K562 (cell line): Measurements from ENCODE around the gene CMBL. TPM values are rescaled to one million over a fixed set of nuclear protein-coding genes. Genes with fewer than 3 reads are reported as not detected.

Experiments used
- CEBPB ChIP-seq: fragments of 450-650 bp; IDR thresholded peaks from 2 replicates; pipeline ENCODE4 v1.6.1; 2016; ENCODE audit warnings: missing genetic modification characterization, missing compliant biosample characterization
- ESRRB ChIP-seq: fragments of 250-450 bp; sonication (Bioruptor Pico); IDR thresholded peaks from 2 replicates; pipeline ENCODE4 v1.5.0; 2020; ENCODE audit warnings: mild to moderate bottlenecking, moderate library complexity, borderline replicate concordance
- MXI1 ChIP-seq: IDR thresholded peaks from 2 replicates; pipeline ENCODE4 v1.6.1; 2011; ENCODE audit warnings: low read depth, mild to moderate bottlenecking, improper control_type of control experiment, low read length
- NCOA2 ChIP-seq, 2 experiments: fragments of 450-650 bp; IDR thresholded peaks; 2 replicates each; pipeline ENCODE4 v1.6.1; 2018; ENCODE audit warnings: mild to moderate bottlenecking in 2 of 2, moderate library complexity in 1 of 2; ENCODE audit not compliant: partially characterized antibody in 2 of 2
- RAD51 ChIP-seq: fragments of 450-650 bp; IDR thresholded peaks from 2 replicates; pipeline ENCODE4 v1.7.1; 2016; ENCODE audit warnings: low read depth, mild to moderate bottlenecking, borderline replicate concordance
- SPI1 ChIP-seq: IDR thresholded peaks from 2 replicates; pipeline ENCODE4 v1.6.1; 2011; ENCODE audit warnings: low read depth, low read length, control low read depth, borderline replicate concordance
- SRSF3 ChIP-seq: fragments of 200-400 bp; formaldehyde crosslinking; IDR thresholded peaks from 2 replicates; pipeline ENCODE4 v1.6.1; 2016; ENCODE audit warnings: mild to moderate bottlenecking, low read length, moderate library complexity; ENCODE audit not compliant: insufficient read depth
- TBP ChIP-seq: optimal IDR thresholded peaks from 2 replicates; pipeline ENCODE3; 2011; ENCODE audit warnings: low read depth, low read length, improper control_type of control experiment
- TGIF2 ChIP-seq: sonication (generic); formaldehyde crosslinking; IDR thresholded peaks from 2 replicates; pipeline ENCODE4 v1.8.1; 2022; ENCODE audit warnings: mild to moderate bottlenecking, missing genetic modification reagents, moderate library complexity
- YY1 ChIP-seq, 3 experiments: IDR thresholded peaks; 2 replicates each; pipeline ENCODE4 v1.6.1; 2011; ENCODE audit warnings: low read length in 2 of 3, mild to moderate bottlenecking in 2 of 3, moderate library complexity in 2 of 3, borderline replicate concordance in 1 of 3, control low read depth in 1 of 3, low read depth in 1 of 3; ENCODE audit not compliant: insufficient read depth in 3 of 3, insufficient replicate concordance in 2 of 3, control insufficient read depth in 1 of 3, insufficient read length in 1 of 3; ENCODE audit errors: extremely low read depth in 1 of 3
- ZNF143 ChIP-seq: sonication (generic); formaldehyde crosslinking; IDR thresholded peaks from 2 replicates; pipeline ENCODE4 v1.9.0; 2022; ENCODE audit warnings: mild to moderate bottlenecking, missing genetic modification reagents
- polyA plus RNA-seq, 8 experiments: library from polyadenylated mRNA; depleted of rRNA in 4 of 8; stranded (reverse) in 5 of 8; unstranded in 3 of 8; fragments of >200 nt; fragmentation: Nextera tagmentation in 2 of 8; fragmentation: Illumina TruSeq in 1 of 8; extraction: Ambion mirVana in 2 of 8; extraction: Trizol in 1 of 8; gene quantifications; 2 replicates each; pipeline versions ENCODE4 v1.2.1 to v1.2.3, GENCODE V29; 2011 to 2014; ENCODE audit warnings: inconsistent platforms in 1 of 8, missing spikeins in 1 of 8
- total RNA-seq, 7 experiments: library from RNA; depleted of rRNA in 6 of 7; stranded (reverse); fragments of >200 nt in 6 of 7; fragmentation: Illumina TruSeq in 2 of 7; extraction: Trizol in 2 of 7; gene quantifications; 2 replicates each; pipeline versions ENCODE4 v1.2.1 to v1.2.3, GENCODE V29; 2011 to 2021; ENCODE audit warnings: low replicate concordance in 1 of 7
- TF ChIP-seq, protein P1 (sequence below): fragments of 250-450 bp; sonication (Bioruptor Pico); IDR thresholded peaks from 2 replicates; pipeline ENCODE4 v1.4.0; 2020
- TF ChIP-seq, protein P2 (sequence below): fragments of 450-650 bp; formaldehyde crosslinking; IDR thresholded peaks from 2 replicates; pipeline ENCODE4 v1.4.0; 2020; ENCODE audit warnings: mild to moderate bottlenecking
- TF ChIP-seq, protein P3 (sequence below): sonication (generic); formaldehyde crosslinking; IDR thresholded peaks from 2 replicates; pipeline ENCODE4 v1.9.0; 2022; ENCODE audit warnings: mild to moderate bottlenecking, missing genetic modification reagents
- TF ChIP-seq, protein P4 (sequence below): fragments of 250-450 bp; sonication (Bioruptor Pico); IDR thresholded peaks from 2 replicates; pipeline ENCODE4 v1.8.0; 2021; ENCODE audit warnings: borderline replicate concordance, mild to moderate bottlenecking, moderate library complexity; ENCODE audit not compliant: poor library complexity, severe bottlenecking
- TF ChIP-seq, protein P5 (sequence below): fragments of 200-800 bp; sonication (Bioruptor generic); IDR thresholded peaks from 2 replicates; pipeline ENCODE4 v1.6.1; 2017; ENCODE audit warnings: missing genetic modification characterization, missing compliant biosample characterization

Gene CMBL
- total and polyA plus RNA-seq, 9 of the 15 experiments (the other 6 are each of a cell fraction or from before 2014, with no cell fraction given): 22.6 to 192 (median 71.1) TPM

DNA sequence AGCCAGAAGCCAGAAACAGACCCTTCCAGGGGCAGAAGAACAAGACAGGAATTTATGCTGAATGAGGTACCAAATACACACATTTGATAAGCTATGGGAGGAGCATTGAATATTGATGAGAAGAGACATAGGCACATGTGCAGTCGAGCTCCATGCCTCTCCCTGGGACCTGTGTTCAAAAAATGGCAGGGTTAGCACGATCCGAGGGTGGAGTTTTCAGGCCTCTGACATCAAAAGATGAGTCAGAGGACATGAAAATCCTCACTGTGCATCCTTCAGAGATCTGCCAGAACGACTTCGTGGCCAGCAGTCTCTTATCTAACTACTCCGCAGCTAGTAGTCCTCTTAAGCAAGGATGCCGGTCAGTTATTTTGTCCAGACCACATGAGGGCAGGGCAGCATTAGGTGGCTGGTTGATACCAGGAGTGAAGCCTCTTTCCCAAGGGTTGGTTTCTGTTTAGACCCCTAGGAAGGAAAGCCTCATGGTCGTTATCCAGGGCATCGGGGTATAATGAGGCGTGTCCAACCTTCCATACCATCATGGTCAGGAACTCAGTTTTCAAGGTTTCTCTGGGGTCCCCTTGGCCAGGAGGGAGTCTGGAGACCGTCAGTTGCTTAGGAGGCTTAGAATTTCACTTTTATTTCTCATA, 11.6 kb upstream of the CMBL start (continued):
- TF ChIP-seq, protein P1, sequence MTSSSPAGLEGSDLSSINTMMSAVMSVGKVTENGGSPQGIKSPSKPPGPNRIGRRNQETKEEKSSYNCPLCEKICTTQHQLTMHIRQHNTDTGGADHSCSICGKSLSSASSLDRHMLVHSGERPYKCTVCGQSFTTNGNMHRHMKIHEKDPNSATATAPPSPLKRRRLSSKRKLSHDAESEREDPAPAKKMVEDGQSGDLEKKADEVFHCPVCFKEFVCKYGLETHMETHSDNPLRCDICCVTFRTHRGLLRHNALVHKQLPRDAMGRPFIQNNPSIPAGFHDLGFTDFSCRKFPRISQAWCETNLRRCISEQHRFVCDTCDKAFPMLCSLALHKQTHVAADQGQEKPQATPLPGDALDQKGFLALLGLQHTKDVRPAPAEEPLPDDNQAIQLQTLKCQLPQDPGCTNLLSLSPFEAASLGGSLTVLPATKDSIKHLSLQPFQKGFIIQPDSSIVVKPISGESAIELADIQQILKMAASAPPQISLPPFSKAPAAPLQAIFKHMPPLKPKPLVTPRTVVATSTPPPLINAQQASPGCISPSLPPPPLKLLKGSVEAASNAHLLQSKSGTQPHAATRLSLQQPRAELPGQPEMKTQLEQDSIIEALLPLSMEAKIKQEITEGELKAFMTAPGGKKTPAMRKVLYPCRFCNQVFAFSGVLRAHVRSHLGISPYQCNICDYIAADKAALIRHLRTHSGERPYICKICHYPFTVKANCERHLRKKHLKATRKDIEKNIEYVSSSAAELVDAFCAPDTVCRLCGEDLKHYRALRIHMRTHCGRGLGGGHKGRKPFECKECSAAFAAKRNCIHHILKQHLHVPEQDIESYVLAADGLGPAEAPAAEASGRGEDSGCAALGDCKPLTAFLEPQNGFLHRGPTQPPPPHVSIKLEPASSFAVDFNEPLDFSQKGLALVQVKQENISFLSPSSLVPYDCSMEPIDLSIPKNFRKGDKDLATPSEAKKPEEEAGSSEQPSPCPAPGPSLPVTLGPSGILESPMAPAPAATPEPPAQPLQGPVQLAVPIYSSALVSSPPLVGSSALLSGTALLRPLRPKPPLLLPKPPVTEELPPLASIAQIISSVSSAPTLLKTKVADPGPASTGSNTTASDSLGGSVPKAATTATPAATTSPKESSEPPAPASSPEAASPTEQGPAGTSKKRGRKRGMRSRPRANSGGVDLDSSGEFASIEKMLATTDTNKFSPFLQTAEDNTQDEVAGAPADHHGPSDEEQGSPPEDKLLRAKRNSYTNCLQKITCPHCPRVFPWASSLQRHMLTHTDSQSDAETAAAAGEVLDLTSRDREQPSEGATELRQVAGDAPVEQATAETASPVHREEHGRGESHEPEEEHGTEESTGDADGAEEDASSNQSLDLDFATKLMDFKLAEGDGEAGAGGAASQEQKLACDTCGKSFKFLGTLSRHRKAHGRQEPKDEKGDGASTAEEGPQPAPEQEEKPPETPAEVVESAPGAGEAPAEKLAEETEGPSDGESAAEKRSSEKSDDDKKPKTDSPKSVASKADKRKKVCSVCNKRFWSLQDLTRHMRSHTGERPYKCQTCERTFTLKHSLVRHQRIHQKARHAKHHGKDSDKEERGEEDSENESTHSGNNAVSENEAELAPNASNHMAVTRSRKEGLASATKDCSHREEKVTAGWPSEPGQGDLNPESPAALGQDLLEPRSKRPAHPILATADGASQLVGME (CRISPR knock-in tag): peak; percentile 40; the same call in 1 of the 2 replicates
- TF ChIP-seq, protein P2, sequence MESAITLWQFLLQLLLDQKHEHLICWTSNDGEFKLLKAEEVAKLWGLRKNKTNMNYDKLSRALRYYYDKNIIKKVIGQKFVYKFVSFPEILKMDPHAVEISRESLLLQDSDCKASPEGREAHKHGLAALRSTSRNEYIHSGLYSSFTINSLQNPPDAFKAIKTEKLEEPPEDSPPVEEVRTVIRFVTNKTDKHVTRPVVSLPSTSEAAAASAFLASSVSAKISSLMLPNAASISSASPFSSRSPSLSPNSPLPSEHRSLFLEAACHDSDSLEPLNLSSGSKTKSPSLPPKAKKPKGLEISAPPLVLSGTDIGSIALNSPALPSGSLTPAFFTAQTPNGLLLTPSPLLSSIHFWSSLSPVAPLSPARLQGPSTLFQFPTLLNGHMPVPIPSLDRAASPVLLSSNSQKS (CRISPR knock-in tag): no peak
- TF ChIP-seq MXI1: no peak
- TF ChIP-seq TGIF2: no peak
- no peak for TF ChIP-seq NCOA2 (IDR thresholded peaks at IDR 0.05; ENCODE audit: partially characterized antibody in 2 of 2)
- TF ChIP-seq TBP: peak; percentile 66
- no peak for TF ChIP-seq ZNF143 (CRISPR knock-in tag)
- no peak for TF ChIP-seq SRSF3
- no peak for TF ChIP-seq RAD51
- TF ChIP-seq, protein P3, sequence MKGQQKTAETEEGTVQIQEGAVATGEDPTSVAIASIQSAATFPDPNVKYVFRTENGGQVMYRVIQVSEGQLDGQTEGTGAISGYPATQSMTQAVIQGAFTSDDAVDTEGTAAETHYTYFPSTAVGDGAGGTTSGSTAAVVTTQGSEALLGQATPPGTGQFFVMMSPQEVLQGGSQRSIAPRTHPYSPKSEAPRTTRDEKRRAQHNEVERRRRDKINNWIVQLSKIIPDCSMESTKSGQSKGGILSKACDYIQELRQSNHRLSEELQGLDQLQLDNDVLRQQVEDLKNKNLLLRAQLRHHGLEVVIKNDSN (CRISPR knock-in tag): 0 out of 2 replicates have a peak, but pooled peaks have one; percentile 16
- no peak for TF ChIP-seq SPI1
- TF ChIP-seq, protein P4, sequence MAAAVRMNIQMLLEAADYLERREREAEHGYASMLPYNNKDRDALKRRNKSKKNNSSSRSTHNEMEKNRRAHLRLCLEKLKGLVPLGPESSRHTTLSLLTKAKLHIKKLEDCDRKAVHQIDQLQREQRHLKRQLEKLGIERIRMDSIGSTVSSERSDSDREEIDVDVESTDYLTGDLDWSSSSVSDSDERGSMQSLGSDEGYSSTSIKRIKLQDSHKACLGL: no peak
- no peak for TF ChIP-seq ESRRB (CRISPR knock-in tag)
- TF ChIP-seq YY1 (IDR thresholded peaks at IDR 0.05; ENCODE audit: borderline replicate concordance in 1 of 3, control insufficient read depth in 1 of 3, extremely low read depth in 1 of 3, insufficient read depth in 3 of 3, insufficient read length in 1 of 3, insufficient replicate concordance in 2 of 3, low read depth in 1 of 3, low read length in 2 of 3): peak in 1 of 3 experiments; percentile 74
- peak; percentile 90 for TF ChIP-seq CEBPB (tag)
- TF ChIP-seq, protein P5, sequence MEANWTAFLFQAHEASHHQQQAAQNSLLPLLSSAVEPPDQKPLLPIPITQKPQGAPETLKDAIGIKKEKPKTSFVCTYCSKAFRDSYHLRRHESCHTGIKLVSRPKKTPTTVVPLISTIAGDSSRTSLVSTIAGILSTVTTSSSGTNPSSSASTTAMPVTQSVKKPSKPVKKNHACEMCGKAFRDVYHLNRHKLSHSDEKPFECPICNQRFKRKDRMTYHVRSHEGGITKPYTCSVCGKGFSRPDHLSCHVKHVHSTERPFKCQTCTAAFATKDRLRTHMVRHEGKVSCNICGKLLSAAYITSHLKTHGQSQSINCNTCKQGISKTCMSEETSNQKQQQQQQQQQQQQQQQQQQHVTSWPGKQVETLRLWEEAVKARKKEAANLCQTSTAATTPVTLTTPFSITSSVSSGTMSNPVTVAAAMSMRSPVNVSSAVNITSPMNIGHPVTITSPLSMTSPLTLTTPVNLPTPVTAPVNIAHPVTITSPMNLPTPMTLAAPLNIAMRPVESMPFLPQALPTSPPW: no peak; the same call in 1 of the 2 replicates
